GM12878 (cell line): ENCODE results near the gene TMCC3. TPM values are rescaled to one million over a fixed set of nuclear protein-coding genes. Genes with fewer than 3 reads are reported as not detected.

Source experiments
- ATAC-seq: fragments of 200-7000 bp; cut with Tn5 transposase; 3 replicates; pipeline ENCODE4 v1.9.1; 2020; ENCODE audit warnings: mild to moderate bottlenecking, moderate library complexity
- BruUV-seq: library from RNA; stranded (reverse); fragments of 400-500 nt; replicated peaks from 2 replicates; lab custom pipeline; 2021; lab: Mats Ljungman, UMichigan
- CTCF ChIA-PET: fragments of 300-600 bp; sonication (Branson Sonifier 250); formaldehyde crosslinking; extraction: SDS; loops from one replicate; lab custom pipeline; 2021; ENCODE audit warnings: inconsistent platforms; lab: Yijun Ruan, JAX
- POLR2A ChIA-PET: fragments of 350-600 bp; formaldehyde crosslinking; extraction: SDS; loops from one replicate; lab custom pipeline; 2021; ENCODE audit warnings: inconsistent platforms; lab: Charles Lee
- RAD21 ChIA-PET: fragments of 300-600 bp; sonication (Branson Sonifier 250); formaldehyde crosslinking; loops from one replicate; lab custom pipeline; 2023; ENCODE audit warnings: antibody characterized with exemption; ENCODE audit not compliant: unreplicated experiment; lab: Charles Lee
- SMC1A ChIA-PET: fragments of 300-600 bp; sonication (Branson Sonifier 250); formaldehyde crosslinking; loops from one replicate; lab custom pipeline; 2023; ENCODE audit not compliant: unreplicated experiment, uncharacterized antibody; lab: Charles Lee
- DNase-seq: peaks from one replicate; pipeline ENCODE4 v3.0.0-alpha.2; 2011; ENCODE audit warnings: low read depth, low spot score
- FAIRE-seq: peaks from 3 replicates; lab custom pipeline; 2011; peaks lifted over from hg19 to GRCh38; lab: Jason Lieb, UNC
- H2AFZ ChIP-seq: 2 replicates; pipeline ENCODE4 v1.6.0; 2011; ENCODE audit warnings: low read depth, low read length, control low read depth; ENCODE audit not compliant: control insufficient read depth
- H3K27ac ChIP-seq: 2 replicates; pipeline ENCODE4 v1.5.1; 2011; ENCODE audit warnings: control low read depth; ENCODE audit not compliant: control insufficient read depth, insufficient read depth
- H3K27me3 ChIP-seq, 2 experiments: replicated peaks in 1 of 2; 2 replicates each; pipeline versions ENCODE4 v1.6.0 to v1.6.1; 2011; ENCODE audit warnings: low read length in 1 of 2; ENCODE audit not compliant: control insufficient read depth in 2 of 2, insufficient read depth in 2 of 2
- H3K36me3 ChIP-seq, 2 experiments: 2 replicates each; pipeline ENCODE4 v1.5.1; 2011; ENCODE audit warnings: low read length in 1 of 2; ENCODE audit not compliant: control insufficient read depth in 2 of 2, insufficient read depth in 2 of 2
- H3K4me1 ChIP-seq: 2 replicates; pipeline ENCODE4 v1.6.1; 2011; ENCODE audit warnings: mild to moderate bottlenecking, low read length, moderate library complexity, mixed read lengths; ENCODE audit not compliant: control insufficient read depth, insufficient read depth
- H3K4me2 ChIP-seq: 2 replicates; pipeline ENCODE4 v1.6.0; 2011; ENCODE audit warnings: control low read depth; ENCODE audit not compliant: control insufficient read depth, insufficient read depth
- H3K4me3 ChIP-seq: fragments of 200-600 bp; sonication (generic); 2 replicates; pipeline ENCODE4 v1.5.1; 2016
- H3K79me2 ChIP-seq: 2 replicates; pipeline ENCODE4 v1.6.0; 2011; ENCODE audit warnings: low read length; ENCODE audit not compliant: control insufficient read depth, insufficient read depth
- H3K9ac ChIP-seq: 2 replicates; pipeline ENCODE4 v1.8.0; 2011; ENCODE audit warnings: low read length, control low read depth, mixed read lengths; ENCODE audit not compliant: control insufficient read depth, insufficient read depth
- H3K9me3 ChIP-seq: replicated peaks from 3 replicates; pipeline ENCODE4 v1.5.1; 2011; ENCODE audit warnings: mild to moderate bottlenecking, low read length; ENCODE audit not compliant: control insufficient read depth, insufficient read depth
- H4K20me1 ChIP-seq: 2 replicates; pipeline ENCODE4 v1.6.0; 2011; ENCODE audit not compliant: control insufficient read depth, insufficient read depth
- ASH2L ChIP-seq: fragments of 300-600, 200-600 bp; sonication (generic); IDR thresholded peaks from 2 replicates; pipeline ENCODE4 v1.6.1; 2017; ENCODE audit warnings: low read depth, mild to moderate bottlenecking, borderline replicate concordance
- ATF3 ChIP-seq: IDR thresholded peaks from 2 replicates; pipeline ENCODE4 v1.6.1; 2011; ENCODE audit warnings: low read depth, mild to moderate bottlenecking, low read length, moderate library complexity, borderline replicate concordance; ENCODE audit errors: extremely low read depth
- CUX1 ChIP-seq: IDR thresholded peaks from 2 replicates; pipeline ENCODE4 v1.6.1; 2012; ENCODE audit warnings: improper control_type of control experiment, low read depth, low read length; ENCODE audit not compliant: insufficient replicate concordance
- E2F8 ChIP-seq: fragments of 450-650 bp; IDR thresholded peaks from 2 replicates; pipeline ENCODE4 v1.6.1; 2018; ENCODE audit warnings: mild to moderate bottlenecking, low read depth, moderate library complexity; ENCODE audit not compliant: partially characterized antibody
- HDGF ChIP-seq: fragments of 450-650 bp; IDR thresholded peaks from 2 replicates; pipeline ENCODE4 v1.6.1; 2016; ENCODE audit warnings: antibody characterized with exemption
- NR2F1 ChIP-seq: fragments of 450-650 bp; conservative IDR thresholded peaks from 2 replicates; pipeline ENCODE4 v1.6.1; 2017; ENCODE audit warnings: mild to moderate bottlenecking
- NRF1 ChIP-seq: conservative IDR thresholded peaks from 2 replicates; pipeline ENCODE4 v1.6.1; 2011; ENCODE audit warnings: mild to moderate bottlenecking, low read depth, low read length, improper control_type of control experiment
- POU2F2 ChIP-seq: IDR thresholded peaks from 3 replicates; pipeline ENCODE4 v1.6.1; 2011; ENCODE audit warnings: low read depth, mild to moderate bottlenecking, low read length, borderline replicate concordance
- SPI1 ChIP-seq: IDR thresholded peaks from 2 replicates; pipeline ENCODE4 v1.6.1; 2011; ENCODE audit warnings: low read depth, mild to moderate bottlenecking, low read length, moderate library complexity, borderline replicate concordance; ENCODE audit not compliant: insufficient read depth
- ZBED1 ChIP-seq: IDR thresholded peaks from 2 replicates; pipeline ENCODE4 v1.6.1; 2016; ENCODE audit warnings: borderline replicate concordance
- ZBTB33 ChIP-seq: fragments of 450-650 bp; IDR thresholded peaks from 2 replicates; pipeline ENCODE4 v1.6.1; 2017; ENCODE audit warnings: mild to moderate bottlenecking
- WGBS: methylation state at CpG from one replicate; pipeline ENCODE4 v1.1.6; 2016; ENCODE audit warnings: low lambda C conversion rate; ENCODE audit not compliant: insufficient replicate concordance, insufficient coverage; ENCODE audit errors: missing lambda C conversion rate; 5-methylcytosine and 5-hydroxymethylcytosine counted together
- in situ Hi-C: fragments of 300-500 bp; cut with MboI; formaldehyde crosslinking; loops from 9 replicates; pipeline ENCODE4 v1.14.3; 2018; ENCODE audit warnings: mixed read lengths
- intact Hi-C: fragments of 100-400 bp; cut with micrococcal nuclease; formaldehyde crosslinking; loops from one replicate; pipeline ENCODE4 v1.14.2; 2022; ENCODE audit not compliant: unreplicated experiment
- polyA plus RNA-seq, 11 experiments: library from polyadenylated mRNA; depleted of rRNA in 4 of 11; unstranded in 6 of 11; stranded (reverse) in 5 of 11; fragments of >200 nt; fragmentation: Nextera tagmentation in 4 of 11; fragmentation: Illumina TruSeq in 1 of 11; extraction: Ambion mirVana in 4 of 11; extraction: Trizol in 1 of 11; gene quantifications; 1 replicate in 1 of 11; 2 replicates in 10 of 11; pipeline versions ENCODE4 v1.2.1 to v1.2.3, GENCODE V29; 2011 to 2016; ENCODE audit warnings: inconsistent platforms in 2 of 11, missing spikeins in 2 of 11, low read depth in 1 of 11
- total RNA-seq, 4 experiments: library from RNA; depleted of rRNA in 3 of 4; stranded (reverse); fragments of >200 nt in 3 of 4; fragmentation: Illumina TruSeq in 1 of 4; extraction: Trizol in 1 of 4; gene quantifications; 2 replicates each; pipeline versions ENCODE4 v1.2.1 to v1.2.3, GENCODE V29; 2013 to 2021

TMCC3 gene
- total and polyA plus RNA-seq, 10 of the 15 experiments (the other 5 are each of a cell fraction or from before 2014, with no cell fraction given): 5.8 to 29.8 (median 12.6) TPM

- no peaks in the 10 kb centered on the region for H3K27me3 ChIP-seq
- intact Hi-C loops: no loop called here
- H3K27ac ChIP-seq: no peak overlapping the region
- H3K4me1 ChIP-seq: peaks cover 24% of the 10 kb centered on the region
- no TSS peak for BruUV-seq
- no peaks in the 10 kb centered on the region for H3K9me3 ChIP-seq
- ATAC-seq (no peak), DNase-seq (no peak)
- RAD21 ChIA-PET: interaction anchor here (0.5 kb wide), 1 partner anchor 287 kb away, joined by 3 read pairs; no protein-coding TSS in a partner anchor
- H3K4me2 ChIP-seq: no peak overlapping the region
- peaks cover 9% of the 10 kb centered on the region for H3K79me2 ChIP-seq
- WGBS: 98% methylated on average over 6 of the region's 6 CpGs
- H2AFZ ChIP-seq: no peak overlapping the region
- TF ChIP-seq POU2F2 (no peak), ZBED1 (no peak), ATF3 (no peak), CUX1 (no peak), SPI1 (no peak), ZBTB33 (no peak), ASH2L (no peak), HDGF (no peak), NRF1 (no peak), NR2F1 (no peak), E2F8 (no peak)
- TF ChIP-seq, all 136 proteins: peak for 0
- no peak for FAIRE-seq
- no peaks in the 10 kb centered on the region for H4K20me1 ChIP-seq
- in situ Hi-C loops: no loop called here
- no peak overlapping the region for H3K4me3 ChIP-seq
- ChIA-PET POLR2A (no interaction called here), CTCF (no interaction called here), SMC1A (interaction anchor here (1.2 kb wide), 1 partner anchor 32 kb away, joined by 3 read pairs; no protein-coding TSS in a partner anchor)
- H3K36me3 ChIP-seq: peaks cover 0 to 3% of the 10 kb centered on the region in 2 experiments; a peak in 1 of 4 replicates
- H3K9ac ChIP-seq: no peak overlapping the region
Measured at GRCh38 chr12:94686834-94687628, 36.7 kb upstream of the TMCC3 start.
